H1 (cell line): ENCODE data around the gene EFNA3. TPM values are rescaled to one million over a fixed set of nuclear protein-coding genes. Genes with fewer than 3 reads are reported as not detected.

Source experiments
- CTCF ChIA-PET: fragments of 300-600 bp; sonication (Branson Sonifier 250); formaldehyde crosslinking; loops from one replicate; lab custom pipeline; 2021; ENCODE audit not compliant: partially characterized antibody; lab: Charles Lee
- POLR2A ChIA-PET: fragments of 300-600 bp; sonication (Branson Sonifier 250); formaldehyde crosslinking; loops from one replicate; lab custom pipeline; 2021; ENCODE audit warnings: inconsistent platforms; ENCODE audit not compliant: partially characterized antibody; lab: Charles Lee
- DNase-seq, 2 experiments: peaks; one replicate each; pipeline versions ENCODE4 v3.0.0 to v3.0.0-alpha.2; 2010 to 2022; ENCODE audit warnings: low spot score in 2 of 2, low read depth in 1 of 2, mixed read lengths in 1 of 2
- FAIRE-seq: peaks from 2 replicates; lab custom pipeline; 2011; peaks lifted over from hg19 to GRCh38; lab: Jason Lieb, UNC
- H2AFZ ChIP-seq: 2 replicates; pipeline ENCODE4 v1.8.1; 2012; ENCODE audit warnings: low read length, inconsistent platforms
- H2AK5ac ChIP-seq: 2 replicates; pipeline ENCODE4 v1.6.1; 2013; ENCODE audit warnings: low read depth, low read length
- H2BK120ac ChIP-seq: replicated peaks from 2 replicates; pipeline ENCODE3; 2013; ENCODE audit warnings: low read depth, low read length, inconsistent platforms
- H2BK12ac ChIP-seq: 2 replicates; pipeline ENCODE4 v1.6.1; 2013; ENCODE audit warnings: low read depth, low read length
- H2BK15ac ChIP-seq: 2 replicates; pipeline ENCODE4 v1.6.1; 2013; ENCODE audit warnings: low read length
- H2BK20ac ChIP-seq: 2 replicates; pipeline ENCODE4 v1.6.1; 2013; ENCODE audit warnings: low read length
- H2BK5ac ChIP-seq: 2 replicates; pipeline ENCODE4 v1.6.1; 2013; ENCODE audit warnings: low read depth, low read length
- H3K14ac ChIP-seq: 2 replicates; pipeline ENCODE4 v1.6.1; 2013; ENCODE audit warnings: inconsistent platforms; ENCODE audit not compliant: insufficient read length
- H3K18ac ChIP-seq: 2 replicates; pipeline ENCODE4 v1.6.1; 2013; ENCODE audit warnings: low read length; ENCODE audit errors: extremely low read depth
- H3K23ac ChIP-seq: 2 replicates; pipeline ENCODE4 v1.6.1; 2013; ENCODE audit warnings: inconsistent platforms; ENCODE audit not compliant: insufficient read length
- H3K23me2 ChIP-seq: 2 replicates; pipeline ENCODE4 v1.6.1; 2013; ENCODE audit warnings: low read depth, low read length
- H3K27ac ChIP-seq: 2 replicates; pipeline ENCODE4 v1.6.1; 2011; ENCODE audit warnings: low read depth, low read length, inconsistent platforms
- H3K27me3 ChIP-seq, 4 experiments: replicated peaks in 1 of 4; 1 replicate in 1 of 4; 2 replicates in 3 of 4; pipeline versions ENCODE4 v1.6.1 to v1.8.1; 2011 to 2013; ENCODE audit warnings: low read length in 3 of 4, mild to moderate bottlenecking in 3 of 4, inconsistent platforms in 2 of 4, mixed read lengths in 2 of 4, moderate library complexity in 1 of 4; ENCODE audit not compliant: control insufficient read depth in 3 of 4, insufficient read depth in 3 of 4; ENCODE audit errors: extremely low read depth in 1 of 4
- H3K36me3 ChIP-seq, 4 experiments: 2 replicates each; pipeline versions ENCODE4 v1.6.1 to v1.8.1; 2011 to 2013; ENCODE audit warnings: mild to moderate bottlenecking in 4 of 4, low read length in 3 of 4, moderate library complexity in 2 of 4, control low read depth in 1 of 4, inconsistent platforms in 1 of 4; ENCODE audit not compliant: insufficient read depth in 4 of 4, control insufficient read depth in 2 of 4
- H3K4ac ChIP-seq: replicated peaks from 2 replicates; pipeline ENCODE3; 2013; ENCODE audit warnings: low read length, low read depth, mixed read lengths, inconsistent platforms; ENCODE audit not compliant: insufficient read length
- H3K4me1 ChIP-seq, 4 experiments: replicated peaks in 1 of 4; 1 replicate in 1 of 4; 2 replicates in 3 of 4; pipeline versions ENCODE4 v1.6.1 to v1.8.1; 2011 to 2013; ENCODE audit warnings: low read length in 3 of 4, inconsistent platforms in 2 of 4, mixed read lengths in 1 of 4; ENCODE audit not compliant: insufficient read depth in 4 of 4, control insufficient read depth in 3 of 4
- H3K4me2 ChIP-seq, 2 experiments: 2 replicates each; pipeline versions ENCODE4 v1.6.1 to v1.8.1; 2011 to 2013; ENCODE audit warnings: low read depth in 2 of 2, low read length in 2 of 2, control low read depth in 1 of 2, inconsistent platforms in 1 of 2, mild to moderate bottlenecking in 1 of 2; ENCODE audit not compliant: insufficient read depth in 1 of 2
- H3K4me3 ChIP-seq, 4 experiments: fragments of 200-600, 300-600 bp in 1 of 4; sonication (generic), shearing (Covaris generic), sonication (Bioruptor Twin) in 1 of 4; 2 replicates each; pipeline versions ENCODE4 v1.5.1 to v1.8.1; 2011 to 2016; ENCODE audit warnings: low read length in 4 of 4, low read depth in 3 of 4, control low read depth in 2 of 4, inconsistent platforms in 2 of 4, mild to moderate bottlenecking in 2 of 4, mixed read lengths in 1 of 4, moderate library complexity in 1 of 4; ENCODE audit not compliant: insufficient read depth in 2 of 4; ENCODE audit errors: extremely low read depth in 1 of 4
- H3K56ac ChIP-seq: replicated peaks from 2 replicates; pipeline ENCODE3; 2013; ENCODE audit warnings: low read depth, mild to moderate bottlenecking, mixed read lengths, low read length, inconsistent platforms; ENCODE audit not compliant: insufficient read length
- H3K79me1 ChIP-seq: 2 replicates; pipeline ENCODE4 v1.6.1; 2013; ENCODE audit warnings: low read depth, low read length, control low read depth
- H3K79me2 ChIP-seq, 2 experiments: 2 replicates each; pipeline versions ENCODE4 v1.6.1 to v1.8.1; 2012 to 2013; ENCODE audit warnings: low read length in 2 of 2, mild to moderate bottlenecking in 2 of 2, inconsistent platforms in 1 of 2; ENCODE audit not compliant: insufficient read depth in 2 of 2, control insufficient read depth in 1 of 2
- H3K9ac ChIP-seq, 4 experiments: replicated peaks in 1 of 4; 1 replicate in 1 of 4; 2 replicates in 3 of 4; pipeline versions ENCODE4 v1.6.1 to v1.8.1; 2011 to 2013; ENCODE audit warnings: low read depth in 3 of 4, low read length in 3 of 4, control low read depth in 2 of 4, mild to moderate bottlenecking in 2 of 4, moderate library complexity in 2 of 4, inconsistent platforms in 1 of 4; ENCODE audit errors: extremely low read depth in 1 of 4
- H3K9me3 ChIP-seq, 2 experiments: 2 replicates each; pipeline versions ENCODE4 v1.6.1 to v1.8.1; 2012 to 2013; ENCODE audit warnings: mild to moderate bottlenecking in 2 of 2, moderate library complexity in 2 of 2, control low read depth in 1 of 2, inconsistent platforms in 1 of 2, low read depth in 1 of 2, low read length in 1 of 2, mixed read lengths in 1 of 2; ENCODE audit not compliant: insufficient read depth in 2 of 2
- H4K20me1 ChIP-seq, 2 experiments: replicated peaks in 1 of 2; 2 replicates each; pipeline versions ENCODE3 to v1.8.1; 2011 to 2013; ENCODE audit warnings: inconsistent platforms in 2 of 2, low read length in 2 of 2, mild to moderate bottlenecking in 1 of 2; ENCODE audit not compliant: insufficient read depth in 2 of 2, control insufficient read depth in 1 of 2
- H4K5ac ChIP-seq: 2 replicates; pipeline ENCODE4 v1.6.1; 2013; ENCODE audit warnings: low read length, low read depth, mixed read lengths, inconsistent platforms; ENCODE audit not compliant: insufficient read length
- H4K8ac ChIP-seq: 2 replicates; pipeline ENCODE4 v1.8.0; 2013; ENCODE audit warnings: mild to moderate bottlenecking, moderate library complexity, low read length, inconsistent platforms; ENCODE audit not compliant: insufficient read depth; ENCODE audit errors: extremely low read depth
- H4K91ac ChIP-seq: replicated peaks from 2 replicates; pipeline ENCODE3; 2013; ENCODE audit warnings: low read length, mixed read lengths, inconsistent platforms; ENCODE audit not compliant: insufficient read length
- GABPA ChIP-seq: IDR thresholded peaks from 2 replicates; pipeline ENCODE4 v1.6.1; 2011; ENCODE audit warnings: mild to moderate bottlenecking, low read length, moderate library complexity, borderline replicate concordance; ENCODE audit not compliant: insufficient read depth
- WGBS, 2 experiments: shearing (Covaris generic) in 1 of 2; methylation state at CpG; one replicate each; pipeline versions ENCODE4 v1.1.6 to v1.1.7; 2013 to 2015; ENCODE audit warnings: low lambda C conversion rate in 2 of 2, mixed read lengths in 2 of 2, inconsistent platforms in 1 of 2, low coverage in 1 of 2, missing lambda C conversion rate in 1 of 2; ENCODE audit not compliant: insufficient replicate concordance in 2 of 2, insufficient coverage in 1 of 2, insufficient read length in 1 of 2; ENCODE audit errors: extremely low coverage in 1 of 2, missing lambda C conversion rate in 1 of 2; 5-methylcytosine and 5-hydroxymethylcytosine counted together
- polyA plus RNA-seq, 7 experiments: library from polyadenylated mRNA; depleted of rRNA in 3 of 7; stranded (reverse) in 5 of 7; unstranded in 2 of 7; fragments of >200 nt in 5 of 7; fragments of 200-250 nt in 2 of 7; gene quantifications; 1 replicate in 5 of 7; 2 replicates in 1 of 7; 4 replicates in 1 of 7; pipeline versions ENCODE4 v1.2.1 to v1.2.3, GENCODE V29; 2011 to 2013; ENCODE audit warnings: missing spikeins in 2 of 7, mixed read lengths in 2 of 7
- total RNA-seq: library from RNA; stranded (reverse); fragmentation: NEBNext Ultra II Directional; extraction: Animal tissue kit (Norgen Biotek cat#: 25700); gene quantifications from 2 replicates; pipeline ENCODE4 v1.2.1, GENCODE V29; 2021
- TF ChIP-seq, protein P1 (sequence below): IDR thresholded peaks from 2 replicates; pipeline ENCODE4 v1.6.1; 2012; ENCODE audit warnings: inconsistent platforms

Gene EFNA3
- total and polyA plus RNA-seq, 2 of the 8 experiments (the other 6 are each of a cell fraction or from before 2014, with no cell fraction given), result 10.8 to 13.8 TPM

DNA sequence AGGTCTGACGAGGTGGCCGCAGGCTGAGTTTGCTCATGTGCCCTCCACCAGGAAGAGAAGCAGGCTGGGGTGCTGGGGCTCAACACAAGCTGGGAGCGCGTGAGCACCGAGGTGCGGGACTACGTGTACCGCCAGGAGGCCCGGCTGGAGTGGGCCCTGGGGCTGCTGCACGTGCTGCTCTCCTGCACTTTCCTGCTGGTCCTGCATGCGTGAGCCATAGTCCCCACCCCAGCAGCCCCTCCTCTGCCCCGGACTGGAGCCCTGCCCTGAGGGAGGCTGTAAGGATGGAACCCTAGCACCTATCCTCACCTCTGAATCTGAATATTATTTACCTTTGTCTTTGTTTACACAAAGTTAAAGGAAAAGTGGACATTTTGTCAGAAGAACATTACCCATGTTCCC lies 35.3 kb upstream of the EFNA3 start:
- H2AFZ ChIP-seq, result no peak overlapping the region
- H4K20me1 ChIP-seq, result no peaks in the 10 kb centered on the region
- 0 out of 2 replicates have a peak overlapping the region, but pooled peaks have one; percentile 16 for H2BK15ac ChIP-seq
- no peak overlapping the region for H3K4me3 ChIP-seq
- H2BK20ac ChIP-seq, result no peak overlapping the region
- H3K4ac ChIP-seq, result no peak overlapping the region
- ChIA-PET POLR2A (interaction anchor here (0.8 to 3.1 kb wide), 9 partner anchors 13 to 150 kb away, joined by 3 to 11 read pairs (median 5); partner anchors contain the start of genes LENEP and PBXIP1), CTCF (interaction anchor here (0.5 to 32.4 kb wide), 13 partner anchors 12 to 1117 kb away, joined by 3 to 907 read pairs (median 4); partner anchors contain the start of genes ADAM15, DCST1, DCST2 and EFNA3)
- no peaks in the 10 kb centered on the region; the same call in 1 of the 2 replicates for H3K23me2 ChIP-seq
- H3K18ac ChIP-seq, result no peak overlapping the region
- no peaks in the 10 kb centered on the region; the same call in 1 of the 2 replicates for H3K79me1 ChIP-seq
- no peaks in the 10 kb centered on the region; a peak in 2 of 7 replicates for H3K27me3 ChIP-seq
- no peak overlapping the region for H2BK120ac ChIP-seq
- no peak for TF ChIP-seq GABPA
- TF ChIP-seq, protein P1, sequence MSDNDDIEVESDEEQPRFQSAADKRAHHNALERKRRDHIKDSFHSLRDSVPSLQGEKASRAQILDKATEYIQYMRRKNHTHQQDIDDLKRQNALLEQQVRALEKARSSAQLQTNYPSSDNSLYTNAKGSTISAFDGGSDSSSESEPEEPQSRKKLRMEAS, result 0 out of 2 replicates have a peak, but pooled peaks have one; percentile 36
- H3K56ac ChIP-seq, result no peak overlapping the region
- H3K36me3 ChIP-seq, result no peaks in the 10 kb centered on the region
- no peak for DNase-seq
- no peak overlapping the region for H3K14ac ChIP-seq
- peaks cover 0 to 11% (median 3%) of the 10 kb centered on the region in 4 experiments; a peak in 4 of 7 replicates for H3K4me1 ChIP-seq
- H3K9me3 ChIP-seq, result no peaks in the 10 kb centered on the region
- H3K79me2 ChIP-seq, result no peaks in the 10 kb centered on the region
- H3K27ac ChIP-seq, result no peak overlapping the region
- no peak overlapping the region for H4K5ac ChIP-seq
- H2AK5ac ChIP-seq, result no peak overlapping the region
- H4K91ac ChIP-seq, result no peak overlapping the region
- 77% methylated on average over 12 of the region's 12 CpGs; no CpG with 5 or more reads in 1 of the 2 experiments for WGBS, 2 experiments
- no peak overlapping the region for H3K23ac ChIP-seq
- H4K8ac ChIP-seq, result no peak overlapping the region
- FAIRE-seq, result no peak
- no peak overlapping the region for H3K9ac ChIP-seq
- no peak overlapping the region for H2BK5ac ChIP-seq
- H3K4me2 ChIP-seq, result no peak overlapping the region
- no peak overlapping the region for H2BK12ac ChIP-seq
